HAP-1 (cell line): ENCODE results near the gene ANXA5.
"Not testable (repeated sequence)": the region's sequence is repeated elsewhere in the genome, so short reads cannot be mapped to it uniquely, and the experiment has no call there.

Experiments
- DNase-seq, 2 experiments: peaks; one replicate each; pipeline ENCODE4 v3.0.0-alpha.2; 2016 to 2020; ENCODE audit warnings: low spot score in 2 of 2
- H3K27me3 ChIP-seq: fragments of 250-450 bp; sonication (Bioruptor Pico); 2 replicates; pipeline ENCODE4 v1.5.1; 2020; ENCODE audit warnings: low read depth, mild to moderate bottlenecking, moderate library complexity
- H3K36me3 ChIP-seq: fragments of 250-450 bp; sonication (Bioruptor Pico); replicated peaks from 2 replicates; pipeline ENCODE4 v1.5.1; 2020; ENCODE audit warnings: mild to moderate bottlenecking
- H3K4me1 ChIP-seq: fragments of 250-450 bp; sonication (Bioruptor Pico); 2 replicates; pipeline ENCODE4 v1.5.1; 2020; ENCODE audit warnings: mild to moderate bottlenecking
- H3K4me3 ChIP-seq: fragments of 250-450 bp; sonication (Bioruptor Pico); 2 replicates; pipeline ENCODE4 v1.5.1; 2020; ENCODE audit warnings: mild to moderate bottlenecking, moderate library complexity
- H3K9me3 ChIP-seq: fragments of 250-450 bp; sonication (Bioruptor Pico); 2 replicates; pipeline ENCODE4 v1.5.1; 2020; ENCODE audit warnings: mild to moderate bottlenecking, moderate library complexity
- in situ Hi-C: fragments of 300-500 bp; cut with MboI; formaldehyde crosslinking; loops from 3 replicates; pipeline ENCODE4 v1.14.3; 2020; ENCODE audit warnings: low sequenced_read_pairs, inconsistent platforms, mixed read lengths

ANXA5 gene

GRCh38 chr4:121660175-121660933 is 36.4 kb downstream of the ANXA5 start:
- in situ Hi-C loops, result loop anchor here (25.0 kb wide), 1 partner anchor 298 kb away; no protein-coding TSS in a partner anchor
- not testable (repeated sequence) for H3K27me3 ChIP-seq, H3K36me3 ChIP-seq, H3K4me3 ChIP-seq, H3K9me3 ChIP-seq, DNase-seq, H3K4me1 ChIP-seq

- in situ Hi-C loops, result loop anchor here (10.0 to 25.0 kb wide), 2 partner anchors 173 to 296 kb away; no protein-coding TSS in a partner anchor
- no peaks in the 10 kb centered on the region for H3K9me3 ChIP-seq
- no peaks in the 10 kb centered on the region for H3K27me3 ChIP-seq
- H3K4me3 ChIP-seq, result no peak overlapping the region
- DNase-seq, result no peak
- H3K36me3 ChIP-seq, result no peaks in the 10 kb centered on the region
- H3K4me1 ChIP-seq, result no peaks in the 10 kb centered on the region
These were observed 38.7 kb downstream of the ANXA5 start for GRCh38 chr4:121658125-121658524.

GRCh38 chr4:121656269-121656641 is 40.5 kb downstream of the ANXA5 start:
- in situ Hi-C loops, result loop anchor here (10.0 to 25.0 kb wide), 2 partner anchors 171 to 294 kb away; no protein-coding TSS in a partner anchor
- Histone ChIP-seq H3K4me1 (no peaks in the 10 kb centered on the region), H3K9me3 (no peaks in the 10 kb centered on the region), H3K27me3 (no peaks in the 10 kb centered on the region), H3K4me3 (no peak overlapping the region), H3K36me3 (no peaks in the 10 kb centered on the region)
- DNase-seq, result peak; percentile 48 to 69

GRCh38 chr4:121655320-121656268 is 41.2 kb downstream of the ANXA5 start:
- in situ Hi-C loops, result loop anchor here (10.0 to 25.0 kb wide), 2 partner anchors 171 to 293 kb away; no protein-coding TSS in a partner anchor
- no peak for DNase-seq
- no peak overlapping the region for H3K4me3 ChIP-seq
- no peaks in the 10 kb centered on the region for H3K9me3 ChIP-seq
- H3K36me3 ChIP-seq, result no peaks in the 10 kb centered on the region
- H3K27me3 ChIP-seq, result no peaks in the 10 kb centered on the region
- H3K4me1 ChIP-seq, result no peaks in the 10 kb centered on the region

GRCh38 chr4:121654738-121655137 is 42.0 kb downstream of the ANXA5 start:
- no peaks in the 10 kb centered on the region for H3K36me3 ChIP-seq
- no peaks in the 10 kb centered on the region for H3K4me1 ChIP-seq
- DNase-seq, result no peak
- in situ Hi-C loops, result loop anchor here (10.0 to 25.0 kb wide), 2 partner anchors 170 to 292 kb away; no protein-coding TSS in a partner anchor
- no peaks in the 10 kb centered on the region for H3K9me3 ChIP-seq
- H3K4me3 ChIP-seq, result no peak overlapping the region
- H3K27me3 ChIP-seq, result no peaks in the 10 kb centered on the region

GRCh38 chr4:121653986-121654385 is 42.8 kb downstream of the ANXA5 start:
- no peaks in the 10 kb centered on the region for H3K4me1 ChIP-seq
- no peak overlapping the region for H3K4me3 ChIP-seq
- peaks cover 3% of the 10 kb centered on the region for H3K27me3 ChIP-seq
- in situ Hi-C loops, result loop anchor here (10.0 to 25.0 kb wide), 2 partner anchors 169 to 292 kb away; no protein-coding TSS in a partner anchor
- no peak for DNase-seq
- no peaks in the 10 kb centered on the region for H3K36me3 ChIP-seq
- H3K9me3 ChIP-seq, result no peaks in the 10 kb centered on the region

GRCh38 chr4:121653214-121653613 is 43.6 kb downstream of the ANXA5 start:
- H3K36me3 ChIP-seq, result no peaks in the 10 kb centered on the region
- H3K27me3 ChIP-seq, result peaks cover 3% of the 10 kb centered on the region
- H3K4me3 ChIP-seq, result no peak overlapping the region
- no peak for DNase-seq
- in situ Hi-C loops, result loop anchor here (10.0 to 25.0 kb wide), 2 partner anchors 168 to 291 kb away; no protein-coding TSS in a partner anchor
- no peaks in the 10 kb centered on the region for H3K4me1 ChIP-seq
- H3K9me3 ChIP-seq, result no peaks in the 10 kb centered on the region

- Histone ChIP-seq H3K36me3 (no peaks in the 10 kb centered on the region), H3K4me1 (no peaks in the 10 kb centered on the region), H3K9me3 (no peaks in the 10 kb centered on the region), H3K27me3 (peaks cover 3% of the 10 kb centered on the region), H3K4me3 (no peak overlapping the region)
- DNase-seq, result no peak
- in situ Hi-C loops, result loop anchor here (10.0 to 25.0 kb wide), 2 partner anchors 167 to 289 kb away; no protein-coding TSS in a partner anchor
These were observed 45.2 kb downstream of the ANXA5 start for GRCh38 chr4:121651597-121651996.

GRCh38 chr4:121650741-121651140 is 46.0 kb downstream of the ANXA5 start:
- peaks cover 3% of the 10 kb centered on the region for H3K27me3 ChIP-seq
- DNase-seq, result no peak
- in situ Hi-C loops, result loop anchor here (10.0 to 25.0 kb wide), 2 partner anchors 166 to 288 kb away; no protein-coding TSS in a partner anchor
- no peaks in the 10 kb centered on the region for H3K9me3 ChIP-seq
- H3K4me1 ChIP-seq, result no peaks in the 10 kb centered on the region
- H3K4me3 ChIP-seq, result no peak overlapping the region
- H3K36me3 ChIP-seq, result no peaks in the 10 kb centered on the region

- Histone ChIP-seq H3K36me3 (no peaks in the 10 kb centered on the region), H3K27me3 (peaks cover 3% of the 10 kb centered on the region), H3K9me3 (no peaks in the 10 kb centered on the region), H3K4me3 (no peak overlapping the region), H3K4me1 (no peaks in the 10 kb centered on the region)
- no peak for DNase-seq
- in situ Hi-C loops, result no loop called here
These were observed 48.3 kb downstream of the ANXA5 start for GRCh38 chr4:121648516-121648915.

GRCh38 chr4:121642876-121643585 is 53.7 kb downstream of the ANXA5 start:
- Histone ChIP-seq H3K4me1 (peaks cover 14% of the 10 kb centered on the region), H3K4me3 (no peak overlapping the region), H3K36me3 (no peaks in the 10 kb centered on the region), H3K27me3 (no peaks in the 10 kb centered on the region; the same call in 1 of the 2 replicates), H3K9me3 (no peaks in the 10 kb centered on the region)
- in situ Hi-C loops, result no loop called here
- no peak for DNase-seq

- no peak for DNase-seq
- H3K4me1 ChIP-seq, result peaks cover 14% of the 10 kb centered on the region
- no peaks in the 10 kb centered on the region for H3K36me3 ChIP-seq
- in situ Hi-C loops, result no loop called here
- H3K4me3 ChIP-seq, result no peak overlapping the region
- H3K9me3 ChIP-seq, result no peaks in the 10 kb centered on the region
- no peaks in the 10 kb centered on the region; the same call in 1 of the 2 replicates for H3K27me3 ChIP-seq
These were observed 54.5 kb downstream of the ANXA5 start for GRCh38 chr4:121642292-121642691.

GRCh38 chr4:121633653-121634052 is 63.1 kb downstream of the ANXA5 start:
- Histone ChIP-seq H3K9me3 (no peaks in the 10 kb centered on the region), H3K36me3 (no peaks in the 10 kb centered on the region), H3K4me3 (no peak overlapping the region), H3K27me3 (peaks cover 6% of the 10 kb centered on the region), H3K4me1 (no peaks in the 10 kb centered on the region)
- in situ Hi-C loops, result no loop called here
- peak in 1 of 2 experiments; percentile 9 for DNase-seq
